HT1080 (cell line): ENCODE data around the gene ITGA8. TPM values are rescaled to one million over a fixed set of nuclear protein-coding genes. Genes with fewer than 3 reads are reported as not detected.

ENCODE experiments used
- DNase-seq: peaks from one replicate; pipeline ENCODE4 v3.0.0-alpha.2; 2015; ENCODE audit warnings: low read depth
- total RNA-seq: library from RNA; depleted of rRNA; stranded (reverse); fragments of >200 nt; shearing (Covaris generic); gene quantifications from 2 replicates; pipeline ENCODE4 v1.2.3, GENCODE V29; 2014

ITGA8 gene
- total RNA-seq, 1 experiment from 2014 or later, result not detected

- no peak for DNase-seq
Observed at GRCh38 chr10:15737656-15738055, 17.9 kb upstream of the ITGA8 start.

DNA sequence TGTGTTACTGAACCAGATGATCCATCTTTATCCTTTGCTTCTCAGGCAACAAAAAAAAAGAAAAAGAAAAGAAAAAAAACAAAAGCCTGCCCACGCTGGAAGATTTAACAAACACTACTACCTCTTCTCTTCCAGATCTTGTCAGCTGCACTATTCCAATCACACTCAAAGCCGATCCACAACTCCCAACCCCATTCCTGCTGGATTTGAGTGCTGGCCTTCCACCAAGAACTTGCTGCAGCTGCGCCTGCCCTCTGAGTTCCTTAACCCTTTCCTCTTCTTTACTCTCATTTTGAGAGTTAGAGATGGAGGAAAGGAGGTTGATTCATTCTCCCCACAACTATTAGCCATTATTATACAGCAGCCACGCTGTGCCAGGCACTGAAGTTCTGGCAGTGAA, 16.0 kb upstream of the ITGA8 start:
- no peak for DNase-seq

DNA sequence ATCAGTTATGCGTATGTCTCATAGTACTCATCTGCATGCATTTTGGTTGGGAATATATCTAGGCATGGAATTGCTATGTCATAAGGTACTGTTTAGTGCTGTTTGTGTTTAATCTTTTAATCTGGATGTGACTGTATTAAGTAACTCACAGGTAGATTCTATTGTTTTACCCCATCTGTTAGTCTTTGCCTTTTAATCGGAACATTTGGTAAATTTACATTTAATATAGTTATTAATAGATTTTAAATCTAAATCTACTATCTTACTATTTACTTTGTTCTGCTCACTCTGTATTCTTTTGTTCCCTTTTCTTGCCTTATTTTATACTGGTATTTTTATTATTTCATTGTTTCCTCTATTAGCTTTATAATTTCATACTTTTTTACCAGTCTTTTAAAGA, 10.6 kb upstream of the ITGA8 start:
- no peak for DNase-seq

DNA sequence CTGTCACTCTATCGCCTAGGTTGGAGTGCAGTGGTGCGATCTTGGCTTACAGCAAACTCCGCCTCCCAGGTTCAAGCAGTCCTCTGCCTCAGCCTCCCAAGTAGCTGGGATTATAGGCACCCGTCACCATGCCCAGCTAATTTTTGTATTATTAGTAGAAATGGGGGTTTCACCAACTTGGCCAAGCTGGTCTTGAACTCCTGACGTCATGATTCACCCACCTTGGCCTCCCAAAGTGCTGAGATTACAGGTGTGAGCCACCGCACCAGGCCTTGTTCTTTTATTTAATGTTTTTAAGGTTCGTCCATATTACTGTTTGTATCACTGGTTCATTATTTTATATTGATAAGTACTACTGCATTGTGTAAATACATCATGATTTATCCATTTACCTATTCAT, 10.2 kb upstream of the ITGA8 start:
- DNase-seq, result no peak

- no peak for DNase-seq
Observed at GRCh38 chr10:15726042-15726441, 6.3 kb upstream of the ITGA8 start.

GRCh38 chr10:15725603-15726002, 5.9 kb upstream of the ITGA8 start:
- no peak for DNase-seq

- no peak for DNase-seq
Observed at GRCh38 chr10:15724683-15725082, 5.0 kb upstream of the ITGA8 start.

GRCh38 chr10:15723803-15724202, 4.1 kb upstream of the ITGA8 start:
- DNase-seq, result no peak

GRCh38 chr10:15720635-15721287, 1.0 kb upstream of the ITGA8 start:
- DNase-seq, result no peak

GRCh38 chr10:15719049-15719898, 448 bp downstream of the ITGA8 start:
- no peak for DNase-seq

GRCh38 chr10:15718694-15719048, 1.1 kb downstream of the ITGA8 start:
- no peak for DNase-seq

GRCh38 chr10:15715619-15716227, 4.0 kb downstream of the ITGA8 start:
- no peak for DNase-seq

DNA sequence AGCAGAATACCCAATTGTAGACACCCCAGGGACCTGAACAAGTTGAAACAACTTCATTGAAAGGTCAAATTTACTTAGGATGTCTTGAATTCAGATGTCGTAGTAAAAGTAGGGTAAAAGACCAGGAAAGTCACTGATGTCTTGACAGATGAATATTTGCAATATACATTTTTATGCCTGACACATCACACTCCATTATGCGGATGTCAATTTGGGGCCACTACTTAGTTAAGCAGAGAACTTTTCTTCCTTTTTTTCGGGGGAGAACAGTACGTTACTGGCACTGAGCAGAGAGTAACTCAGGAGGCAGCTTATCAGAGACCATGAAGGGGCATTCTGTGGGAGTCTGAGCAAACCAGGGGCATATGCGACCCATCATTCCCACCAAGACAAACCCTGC, 4.9 kb downstream of the ITGA8 start:
- DNase-seq, result no peak

- DNase-seq, result no peak
Observed at GRCh38 chr10:15712883-15713282, 6.8 kb downstream of the ITGA8 start.

DNA sequence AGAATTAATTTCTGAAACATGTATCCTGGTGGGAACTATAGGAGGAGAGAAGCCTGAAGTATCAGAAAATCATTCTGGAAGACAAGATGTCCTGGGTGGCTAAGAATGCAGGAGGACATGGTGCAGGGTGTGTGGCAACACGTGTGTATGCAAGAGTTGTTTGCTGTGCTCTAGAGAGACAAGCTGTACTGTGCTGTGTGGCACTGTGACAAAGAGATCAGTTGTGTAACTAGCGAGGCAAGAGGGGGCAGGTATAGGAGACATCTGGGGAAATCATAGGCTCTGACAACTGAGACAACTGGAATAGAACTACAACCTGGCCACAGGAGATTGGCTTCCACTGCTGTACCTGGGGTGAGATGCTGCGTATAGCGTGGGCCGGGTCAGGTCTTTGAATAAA, 9.3 kb downstream of the ITGA8 start:
- no peak for DNase-seq

GRCh38 chr10:15705298-15705697, 14.4 kb downstream of the ITGA8 start:
- DNase-seq, result no peak

DNA sequence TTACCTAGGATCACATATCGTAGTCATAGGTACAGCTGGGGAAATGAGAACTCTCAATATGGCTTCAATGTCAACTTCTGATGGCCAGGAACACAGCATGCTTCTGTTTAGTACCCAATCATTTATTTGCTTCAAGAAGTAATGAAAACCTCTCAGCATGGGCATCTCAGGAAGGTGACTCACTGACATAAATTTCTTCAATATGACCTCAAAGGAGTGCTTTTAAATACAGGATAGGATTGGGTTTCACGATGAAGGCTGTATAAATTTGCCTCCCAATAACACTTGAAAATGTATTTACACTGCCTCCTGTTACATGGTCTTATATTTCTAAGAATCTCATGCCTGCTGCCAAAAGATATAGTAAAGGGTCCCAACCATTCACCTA, 15.1 kb downstream of the ITGA8 start:
- no peak for DNase-seq

DNA sequence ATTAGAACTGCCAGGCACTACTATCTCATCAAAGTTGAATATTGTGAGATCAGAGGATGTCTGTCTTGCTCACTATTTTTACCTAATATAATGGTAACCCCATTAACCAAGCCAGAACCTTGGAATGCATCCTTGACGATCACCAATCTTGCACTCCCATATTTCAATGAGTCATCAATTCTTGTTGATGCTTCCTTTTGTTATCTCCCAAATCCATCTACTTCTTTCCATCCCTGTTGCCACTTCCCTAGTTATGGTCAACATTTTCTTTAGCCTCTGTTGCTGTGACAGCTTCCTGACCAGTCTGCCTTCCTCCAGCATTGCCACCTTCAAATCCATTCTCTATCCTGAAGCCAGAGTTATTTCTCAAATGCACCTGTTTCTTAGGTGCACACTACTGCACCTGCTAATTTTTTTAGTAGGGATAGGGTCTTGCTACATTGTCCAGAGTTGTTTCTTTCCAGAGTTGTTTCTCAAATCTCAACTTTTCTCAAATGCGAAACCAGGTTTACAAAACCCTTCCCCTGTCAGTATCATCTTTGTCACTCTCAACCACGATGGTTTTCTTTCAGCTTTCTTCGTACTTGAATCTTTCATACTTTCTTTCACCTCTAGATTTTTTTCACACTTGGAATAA, 15.7 kb downstream of the ITGA8 start:
- DNase-seq, result no peak

GRCh38 chr10:15703151-15703880, 16.4 kb downstream of the ITGA8 start:
- DNase-seq, result no peak

DNA sequence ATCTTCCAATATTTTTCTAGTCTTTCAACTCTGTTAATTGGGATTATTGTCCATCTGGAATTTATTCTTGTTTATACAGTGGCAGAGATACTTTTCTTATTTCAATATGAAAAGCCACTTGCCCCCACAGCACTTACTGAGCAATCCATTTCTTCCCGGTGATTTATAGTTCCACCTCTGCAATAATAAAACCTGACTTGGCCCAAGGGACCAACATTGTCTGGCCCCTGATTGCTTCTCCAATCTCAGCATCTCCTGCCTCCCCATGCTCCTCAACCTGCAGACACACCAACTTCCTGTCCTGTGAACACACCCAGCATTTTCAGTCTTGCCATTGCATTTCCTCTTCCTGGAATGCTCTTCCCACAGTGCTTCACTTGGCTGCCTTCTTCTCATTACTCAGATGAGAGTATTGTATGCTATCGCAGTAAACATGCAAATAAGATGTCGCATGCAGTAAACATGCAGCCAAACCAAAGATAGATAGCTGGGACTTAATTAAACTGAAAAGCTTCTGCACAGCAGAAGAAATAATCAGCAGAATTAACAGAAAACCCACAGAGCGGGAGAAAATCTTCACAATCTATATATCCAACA, 19.5 kb downstream of the ITGA8 start:
- no peak for DNase-seq

DNA sequence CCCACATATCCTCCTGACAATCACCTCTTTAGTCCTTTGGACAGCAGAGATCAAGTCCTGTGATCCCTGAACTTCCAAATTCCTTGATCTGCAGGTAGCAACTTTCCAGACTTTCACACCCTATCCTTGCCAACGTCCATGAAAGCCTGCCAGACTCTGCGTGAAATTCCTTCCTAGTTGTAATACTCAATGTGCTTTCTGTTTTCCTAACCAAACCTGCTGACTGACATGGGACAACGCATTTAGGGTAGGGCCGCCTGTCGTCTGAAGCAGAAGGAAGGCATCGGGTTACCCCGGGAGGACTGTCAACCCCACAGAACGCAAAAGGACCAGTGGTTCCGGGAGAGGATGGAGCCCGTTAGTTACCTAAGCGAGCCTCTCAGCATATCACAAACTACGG, 23.9 kb downstream of the ITGA8 start:
- DNase-seq, result no peak
